GM10847 (cell line): ENCODE measurements around the gene PDE4D.

ENCODE experiments used
- POLR2A ChIP-seq: IDR thresholded peaks from 2 replicates; pipeline ENCODE4 v1.6.1; 2011; ENCODE audit not compliant: insufficient read length; ENCODE audit errors: extremely low read depth

The PDE4D gene

DNA sequence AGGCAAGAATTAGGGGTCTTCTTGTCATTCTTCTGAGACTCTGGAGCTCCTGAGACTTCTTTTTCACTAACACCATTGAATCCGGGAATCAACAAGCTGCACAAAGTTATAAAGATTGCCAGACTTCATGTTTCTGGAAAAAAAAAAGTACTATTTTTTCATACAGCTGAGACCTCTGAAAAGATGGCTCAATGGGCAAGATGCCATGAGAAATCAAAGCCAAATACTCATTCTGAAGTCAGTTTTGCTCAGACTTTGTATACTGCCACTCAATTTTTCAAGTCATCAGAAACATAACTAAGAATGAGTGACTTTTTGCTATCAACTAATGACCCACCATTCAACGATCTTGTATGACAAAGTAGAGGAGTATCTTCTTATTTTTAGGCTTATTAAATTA, 798.7 kb downstream of the PDE4D start:
- no peak for TF ChIP-seq POLR2A

DNA sequence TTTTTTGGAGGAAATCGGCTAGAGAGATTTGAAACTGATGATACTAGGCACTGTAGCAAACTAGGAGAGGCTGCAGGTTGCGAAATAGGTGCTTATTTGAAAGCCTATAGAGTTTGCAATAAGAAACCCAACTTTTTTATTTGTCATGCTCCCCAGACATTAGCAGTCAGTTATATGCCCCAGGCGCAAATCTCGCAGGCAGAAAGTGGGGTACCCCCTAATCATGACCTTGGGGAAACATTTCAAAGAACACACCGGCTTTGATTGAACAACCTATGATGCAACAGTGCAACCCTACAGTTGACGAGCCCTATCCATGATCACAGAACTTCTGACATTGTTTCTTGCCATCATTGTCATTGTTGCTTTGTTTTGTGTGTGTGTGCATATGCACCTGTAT, 800.2 kb downstream of the PDE4D start:
- no peak for TF ChIP-seq POLR2A

DNA sequence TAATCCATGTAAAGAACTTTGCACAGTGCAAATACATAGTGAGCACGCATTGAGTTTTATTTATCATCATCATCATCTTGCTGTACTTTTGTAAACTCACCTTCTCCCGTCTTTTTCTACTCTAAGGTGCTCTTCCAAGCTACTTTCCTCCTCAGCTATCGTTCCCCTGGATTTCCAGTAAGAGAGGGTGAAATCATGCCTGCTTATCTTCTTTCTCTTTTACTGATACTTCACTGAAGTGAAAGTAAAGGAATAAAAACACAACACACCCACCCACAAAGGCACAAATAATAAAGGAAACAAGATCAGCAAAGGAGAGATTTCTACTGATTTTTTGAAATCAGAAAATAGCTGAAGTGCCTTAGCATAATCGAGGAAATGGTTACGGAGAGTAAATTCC, 800.8 kb downstream of the PDE4D start:
- TF ChIP-seq POLR2A = no peak

DNA sequence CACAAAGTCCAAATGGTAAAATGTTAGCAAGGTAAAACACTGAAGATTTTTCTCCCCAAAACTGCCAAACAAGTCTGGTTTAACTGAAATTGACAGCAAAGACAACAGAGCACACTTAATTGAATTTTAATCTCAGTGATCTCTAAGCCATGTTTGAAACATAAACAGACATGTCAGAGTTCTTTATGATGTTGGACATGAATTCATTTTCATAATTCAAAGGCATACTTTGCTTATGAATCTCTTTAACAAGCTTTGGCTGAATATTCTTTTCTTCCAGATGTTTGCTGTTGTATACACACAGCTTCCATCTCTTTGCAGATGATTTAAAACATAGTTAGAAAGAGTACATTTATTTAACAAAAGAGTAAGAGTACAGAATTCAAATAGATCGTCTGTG, 801.6 kb downstream of the PDE4D start:
- TF ChIP-seq POLR2A = no peak

DNA sequence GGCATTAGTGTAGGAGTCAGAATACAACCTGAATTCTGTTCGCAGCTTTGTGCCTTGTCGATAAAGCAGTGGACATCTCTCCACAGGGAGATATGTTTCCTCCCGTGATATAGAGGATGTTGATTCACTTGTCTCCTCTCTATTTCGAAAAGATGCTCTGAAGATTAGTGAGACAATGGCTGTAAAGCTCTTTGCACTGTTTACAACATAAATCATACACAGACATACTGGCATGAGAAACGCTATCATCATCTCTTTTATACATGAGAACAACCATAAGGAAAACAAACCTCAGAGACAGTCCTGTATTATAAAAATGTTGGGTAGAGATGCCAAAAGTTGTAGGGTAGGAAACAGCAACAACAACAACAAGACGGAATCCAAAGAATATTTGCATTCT, 803.2 kb downstream of the PDE4D start:
- no peak for TF ChIP-seq POLR2A

DNA sequence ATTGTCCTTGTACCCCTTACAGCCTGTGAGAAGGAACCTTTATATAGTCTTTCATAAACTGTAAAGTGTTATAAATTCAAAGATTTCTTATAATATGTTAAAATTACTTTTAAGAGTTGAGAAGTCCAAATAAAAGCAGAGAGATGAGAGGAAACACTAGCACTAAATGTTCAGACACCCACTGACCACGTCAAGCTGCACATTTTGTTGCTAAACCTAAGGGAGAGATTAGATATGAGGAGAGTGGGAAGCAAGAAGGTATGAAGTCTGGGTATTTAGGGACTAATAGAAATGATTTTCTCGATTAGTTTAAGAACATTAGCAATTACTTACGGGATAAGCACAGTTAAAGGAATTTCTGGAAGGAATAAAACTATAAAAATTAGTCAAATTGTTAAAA, 803.8 kb downstream of the PDE4D start:
- no peak for TF ChIP-seq POLR2A

DNA sequence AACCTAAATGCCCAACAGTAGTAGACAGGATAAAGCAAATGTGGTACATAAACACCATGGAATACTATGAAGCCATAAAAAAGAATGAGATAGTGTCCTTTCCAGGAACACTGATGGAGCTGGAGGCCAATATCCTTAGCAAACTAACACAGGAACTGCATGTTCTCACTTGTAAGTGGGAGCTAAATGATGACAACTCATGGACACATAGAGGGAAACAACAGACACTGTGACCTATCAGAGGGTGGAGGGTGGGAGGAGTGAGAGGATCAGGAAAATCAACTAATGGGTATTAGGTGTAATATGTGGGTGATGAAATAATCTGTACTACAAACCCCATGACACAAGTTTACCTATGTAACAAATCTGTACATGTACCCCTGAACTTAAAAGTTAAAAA, 805.0 kb downstream of the PDE4D start:
- no peak for TF ChIP-seq POLR2A

DNA sequence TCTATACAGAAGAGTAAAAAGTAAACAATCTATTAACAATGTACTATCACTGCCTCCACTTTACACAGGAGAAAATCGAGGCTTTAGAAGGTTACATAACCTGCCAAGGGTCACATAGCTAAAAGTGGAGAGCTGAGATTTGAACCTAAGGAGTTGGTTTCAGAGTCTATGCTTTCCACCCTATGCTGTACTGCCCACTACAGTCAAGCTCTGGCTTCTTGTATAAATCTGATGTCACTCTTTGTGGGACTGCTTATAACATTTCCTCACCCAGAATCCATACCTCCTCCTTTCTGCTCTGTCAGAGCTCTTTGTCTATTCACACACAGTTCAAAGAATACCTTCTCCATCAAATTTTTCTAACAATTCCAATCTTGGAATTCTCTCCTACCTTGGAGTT, 807.5 kb downstream of the PDE4D start:
- no peak for TF ChIP-seq POLR2A

DNA sequence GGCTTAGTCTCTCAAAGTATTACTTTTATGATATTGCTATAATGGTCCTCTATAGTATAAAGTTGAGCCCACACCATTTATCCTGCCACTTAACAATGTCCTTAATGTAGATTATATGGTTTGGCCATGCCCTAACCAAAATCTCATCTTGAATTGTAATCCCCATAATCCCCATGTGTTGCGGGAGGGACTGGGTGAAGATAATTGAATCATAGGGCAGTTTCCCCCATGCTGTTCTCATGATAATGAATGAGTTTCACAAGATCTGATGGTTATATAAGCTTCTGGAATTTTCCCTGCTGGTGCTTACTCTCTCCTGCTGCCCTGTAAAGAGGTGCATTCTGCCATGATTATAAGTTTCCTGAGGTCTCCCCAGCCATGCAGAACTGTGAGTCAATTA, 811.8 kb downstream of the PDE4D start:
- TF ChIP-seq POLR2A = no peak

DNA sequence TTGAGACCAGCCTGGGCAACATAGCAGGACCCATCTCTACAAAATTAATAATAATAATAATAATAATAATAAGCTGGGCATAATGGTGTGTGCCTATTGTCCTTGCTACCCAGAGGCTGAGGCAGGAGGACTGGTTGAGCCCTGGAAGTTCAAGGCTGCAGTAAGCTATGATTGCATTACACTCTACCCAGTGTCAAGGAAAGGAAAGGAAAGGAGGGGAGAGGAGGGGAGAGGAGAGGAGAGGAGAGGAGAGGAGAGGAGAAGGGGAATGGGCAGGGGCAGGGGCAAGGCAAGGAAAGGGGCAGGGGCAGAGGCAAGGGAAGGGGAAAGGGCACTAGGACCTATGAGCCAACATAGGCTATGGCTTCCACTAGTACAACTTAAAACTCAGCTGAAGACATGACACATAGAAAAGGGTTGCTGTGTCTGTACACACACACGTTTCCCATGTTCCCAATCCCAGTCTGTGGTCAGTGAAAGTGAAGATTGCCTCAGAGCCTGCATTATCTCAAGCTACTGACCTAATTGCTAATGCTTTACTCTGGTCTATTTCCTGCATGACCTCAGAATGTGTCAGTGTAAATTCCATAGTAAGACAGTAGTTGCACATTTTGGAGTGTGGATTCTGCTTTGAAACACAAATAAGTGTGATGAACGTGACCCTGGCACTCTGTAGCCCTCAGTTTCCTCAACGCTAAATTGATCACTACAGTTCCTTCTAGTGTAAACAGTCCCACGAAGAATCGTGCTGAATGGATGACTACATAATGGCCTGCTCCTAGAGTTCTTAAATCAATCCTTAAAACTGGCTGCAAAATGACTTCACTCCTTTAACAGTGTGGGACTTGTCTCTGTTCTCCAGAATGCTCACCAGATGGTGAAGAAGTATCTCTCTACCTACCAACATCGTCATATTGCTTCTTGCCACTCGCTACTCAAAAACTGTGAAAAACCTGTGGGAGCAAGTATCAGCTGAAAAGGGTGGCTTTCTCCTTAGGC, 813.6 kb downstream of the PDE4D start:
- TF ChIP-seq POLR2A = no peak

DNA sequence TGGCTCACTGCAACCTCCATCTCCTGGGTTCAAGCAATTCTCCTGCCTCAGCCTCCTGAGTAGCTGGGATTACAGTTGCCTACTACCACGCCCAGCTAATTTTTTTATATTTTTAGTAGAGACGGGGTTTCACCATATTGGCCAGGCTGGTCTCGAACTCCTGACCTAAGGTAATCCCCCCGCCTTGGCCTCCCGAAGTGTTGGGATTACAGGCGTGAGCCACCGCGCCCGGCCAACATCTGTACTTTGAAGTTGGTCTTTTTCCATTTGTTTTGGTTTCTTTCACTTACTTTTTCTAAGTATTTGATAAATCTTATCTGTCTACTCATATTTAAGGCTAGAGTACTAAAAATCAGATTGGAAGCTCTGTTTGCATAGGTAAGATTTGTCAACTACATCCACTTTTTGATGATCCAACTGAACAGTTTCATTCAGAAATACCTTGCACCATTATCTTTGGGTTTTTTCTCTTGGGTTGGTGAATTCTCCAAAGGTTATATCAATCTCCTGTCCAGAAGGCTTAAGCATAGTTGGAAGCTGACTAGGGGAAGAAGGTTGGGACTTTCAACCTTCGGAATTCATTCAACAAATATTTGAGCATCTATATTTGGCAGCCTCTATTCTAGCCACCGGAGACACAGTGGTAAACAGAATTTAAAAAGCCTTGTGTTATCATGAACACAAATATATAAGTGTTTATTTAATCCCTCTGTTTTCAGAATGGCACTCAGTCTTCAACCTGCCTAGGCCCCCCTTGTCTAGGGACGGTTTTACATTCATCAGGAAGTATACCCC, 821.6 kb downstream of the PDE4D start:
- TF ChIP-seq POLR2A = no peak

DNA sequence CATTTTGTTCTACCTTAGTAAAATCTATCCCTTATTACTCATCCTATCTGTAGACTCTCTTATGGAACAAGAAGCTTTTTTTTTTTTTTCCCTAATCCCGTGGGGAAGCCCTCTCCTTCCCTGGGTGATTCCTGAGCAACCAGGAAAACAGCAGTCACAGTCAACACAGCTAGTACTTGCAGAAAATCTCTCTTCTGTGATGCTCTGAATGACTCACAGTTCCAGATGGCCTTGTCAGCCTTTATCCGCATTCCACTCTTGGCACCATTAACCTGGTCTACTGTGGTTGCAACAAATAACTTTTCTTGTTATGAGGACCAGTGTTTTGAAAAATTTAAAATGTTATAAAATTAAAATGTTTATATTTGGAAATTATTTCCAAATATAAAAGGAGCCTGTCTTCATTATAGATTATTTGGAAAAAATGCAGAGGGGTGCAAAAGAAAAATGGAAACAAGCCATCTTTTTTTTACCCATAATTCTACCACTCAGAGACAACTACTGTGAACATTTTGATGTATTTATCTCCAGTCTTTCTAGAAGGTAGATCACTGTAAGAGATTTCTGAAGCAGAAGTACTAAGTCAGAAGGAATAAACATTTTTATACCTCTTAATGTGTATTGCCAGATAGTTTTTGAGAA, 824.0 kb downstream of the PDE4D start:
- no peak for TF ChIP-seq POLR2A

DNA sequence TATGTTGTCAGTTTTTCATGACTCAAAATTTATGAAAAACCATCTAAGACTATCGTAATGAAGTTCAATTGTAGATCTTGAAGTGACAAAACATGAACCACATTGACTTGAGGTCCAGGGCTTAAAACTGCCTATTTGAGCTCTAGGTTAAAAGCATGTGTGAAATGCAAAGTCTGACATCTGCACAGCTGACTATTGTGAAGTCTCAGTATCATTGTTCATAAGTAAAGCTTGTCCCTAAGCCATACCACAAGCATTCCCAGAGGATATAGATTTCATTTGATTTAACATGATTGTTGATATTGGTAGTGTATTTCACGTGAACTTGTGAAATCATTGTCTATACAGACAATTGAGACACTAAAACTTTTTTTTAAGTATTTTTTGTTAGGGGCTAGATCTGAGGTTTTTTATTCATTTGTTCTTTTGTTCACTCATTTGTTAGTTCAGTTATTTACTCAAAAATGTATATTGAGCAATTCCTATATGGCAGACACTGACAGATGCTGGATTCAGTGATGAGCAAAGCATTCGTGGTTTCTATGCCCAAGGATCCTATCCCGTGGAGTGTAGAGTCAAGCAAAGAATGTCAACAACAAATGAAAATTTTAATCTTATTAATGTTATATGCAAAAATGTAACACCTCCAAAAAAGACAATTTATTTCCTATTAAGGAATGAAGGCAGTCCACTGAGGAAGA, 825.4 kb downstream of the PDE4D start:
- no peak for TF ChIP-seq POLR2A

DNA sequence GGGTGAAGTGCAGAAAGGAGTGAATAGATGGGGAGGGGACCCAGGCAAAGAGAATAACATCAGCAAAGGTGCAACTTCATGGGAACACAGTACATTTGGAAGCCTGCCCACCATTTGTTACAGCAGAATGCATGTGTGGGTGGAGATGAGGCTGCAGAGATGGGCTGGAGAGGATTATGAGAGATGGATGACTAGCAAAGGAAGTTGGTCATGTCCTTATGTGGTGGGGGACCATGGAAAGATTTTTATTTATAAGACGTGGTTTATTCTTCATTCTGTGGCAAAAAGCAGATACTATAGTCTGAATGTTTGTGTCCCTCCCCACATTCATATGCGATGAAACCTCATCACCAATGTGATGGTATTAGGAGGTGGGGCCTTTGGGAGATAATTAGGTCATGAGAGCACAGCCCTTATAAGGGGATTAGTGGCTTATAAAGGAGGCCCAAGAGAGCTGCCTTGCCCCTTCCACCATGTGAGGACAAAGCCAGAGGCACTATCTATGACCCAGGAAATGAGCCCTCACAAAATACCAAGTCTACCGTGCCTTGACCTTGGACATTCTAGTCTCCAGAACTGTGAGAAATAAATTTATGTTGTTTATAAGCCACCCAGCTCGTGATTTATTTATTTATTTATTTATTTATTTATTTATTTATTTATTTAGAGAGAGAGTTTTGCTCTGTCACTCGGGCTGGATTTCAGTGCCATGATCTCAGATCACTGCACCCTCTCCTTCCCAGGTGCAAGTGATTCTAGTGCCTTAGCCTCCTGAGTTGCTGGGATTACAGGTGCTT, 827.0 kb downstream of the PDE4D start:
- no peak for TF ChIP-seq POLR2A
